Liver (tissue), 3 donors: ENCODE results near the gene FBXO3.

Experiments
- GABPA ChIP-seq, 2 donors: IDR thresholded peaks in 1 of 2; conservative IDR thresholded peaks in 1 of 2; 2 replicates each; pipeline ENCODE4 v1.6.1; 2016; ENCODE audit warnings: antibody characterized with exemption in 2 of 2, mild to moderate bottlenecking in 1 of 2, moderate library complexity in 1 of 2
- JUND ChIP-seq, 2 donors: IDR thresholded peaks; 2 replicates each; pipeline ENCODE4 v1.6.1; 2016; ENCODE audit warnings: antibody characterized with exemption in 2 of 2
- RAD21 ChIP-seq, 2 donors: IDR thresholded peaks; 2 replicates each; pipeline ENCODE4 v1.6.1; 2016; ENCODE audit warnings: antibody characterized with exemption in 2 of 2, mild to moderate bottlenecking in 2 of 2
- RXRA ChIP-seq, 2 donors: IDR thresholded peaks; 2 replicates each; pipeline ENCODE4 v1.6.1; 2017 to 2018; ENCODE audit warnings: antibody characterized with exemption in 2 of 2, mild to moderate bottlenecking in 1 of 2
- SP1 ChIP-seq: IDR thresholded peaks from 2 replicates; pipeline ENCODE4 v1.6.1; 2018; ENCODE audit warnings: antibody characterized with exemption, mild to moderate bottlenecking
- TAF1 ChIP-seq: conservative IDR thresholded peaks from 2 replicates; pipeline ENCODE4 v1.6.1; 2016; ENCODE audit warnings: antibody characterized with exemption, mild to moderate bottlenecking
- YY1 ChIP-seq: IDR thresholded peaks from 2 replicates; pipeline ENCODE4 v1.6.1; 2016; ENCODE audit warnings: antibody characterized with exemption, mild to moderate bottlenecking
- TF ChIP-seq, protein P1 (sequence below): IDR thresholded peaks from 2 replicates; pipeline ENCODE4 v1.6.1; 2016; ENCODE audit warnings: antibody characterized with exemption, mild to moderate bottlenecking
- TF ChIP-seq, protein P2 (sequence below): IDR thresholded peaks from 2 replicates; pipeline ENCODE4 v1.6.1; 2016; ENCODE audit warnings: antibody characterized with exemption
- TF ChIP-seq, protein P3 (sequence below): fragments of 150-350 bp; IDR thresholded peaks from 2 replicates; pipeline ENCODE4 v1.5.1; 2017; ENCODE audit warnings: improper control_type of control experiment, low read depth, low read length; ENCODE audit not compliant: missing input control
- TF ChIP-seq, protein P4 (sequence below): IDR thresholded peaks from 2 replicates; pipeline ENCODE4 v1.6.1; 2016; ENCODE audit warnings: antibody characterized with exemption
- TF ChIP-seq, protein P5 (sequence below): IDR thresholded peaks from 2 replicates; pipeline ENCODE4 v1.6.1; 2016; ENCODE audit warnings: antibody characterized with exemption
- donor health status: healthy.
- donor health status: healthy.

DNA sequence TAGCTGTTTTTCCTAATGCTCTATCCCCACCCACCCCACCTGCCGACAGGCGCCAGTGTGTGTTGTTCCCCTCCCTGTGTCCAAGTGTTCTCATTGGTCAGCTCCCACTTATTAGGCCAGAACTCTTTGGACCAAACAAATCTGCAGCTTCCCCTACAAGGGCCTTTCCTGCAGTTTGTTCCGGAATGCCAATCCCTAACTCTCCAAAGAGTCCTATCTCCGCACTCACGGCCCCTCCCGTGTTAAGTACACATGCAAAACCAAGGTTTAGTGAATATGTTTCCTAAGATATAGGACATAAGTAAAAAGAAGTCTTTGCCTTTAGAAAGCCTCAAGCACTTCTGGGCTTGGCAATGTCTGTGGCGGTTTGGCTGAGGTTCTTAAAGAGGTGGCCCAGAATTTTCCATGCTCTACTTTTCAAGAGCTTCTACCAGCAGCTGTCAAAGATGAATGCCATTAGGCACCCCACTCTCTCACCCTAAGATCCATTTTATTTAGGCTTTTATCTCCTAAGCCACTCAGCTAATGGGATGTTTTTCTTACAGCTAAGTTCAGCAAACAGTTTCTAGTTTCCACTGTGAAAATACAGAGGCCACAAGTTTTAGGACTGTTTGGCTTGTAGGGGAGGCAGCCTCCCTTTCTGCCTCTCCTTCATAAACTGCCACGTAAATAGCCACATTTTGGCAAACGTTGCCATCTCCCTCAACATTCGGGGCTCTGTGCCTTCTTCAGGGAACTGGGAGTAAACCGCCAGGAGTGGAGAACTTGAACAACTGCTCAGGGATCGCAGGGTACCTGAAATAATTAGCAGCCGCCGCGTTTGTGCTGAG lies 39.7 kb downstream of the FBXO3 start:
- TF ChIP-seq, protein P1, sequence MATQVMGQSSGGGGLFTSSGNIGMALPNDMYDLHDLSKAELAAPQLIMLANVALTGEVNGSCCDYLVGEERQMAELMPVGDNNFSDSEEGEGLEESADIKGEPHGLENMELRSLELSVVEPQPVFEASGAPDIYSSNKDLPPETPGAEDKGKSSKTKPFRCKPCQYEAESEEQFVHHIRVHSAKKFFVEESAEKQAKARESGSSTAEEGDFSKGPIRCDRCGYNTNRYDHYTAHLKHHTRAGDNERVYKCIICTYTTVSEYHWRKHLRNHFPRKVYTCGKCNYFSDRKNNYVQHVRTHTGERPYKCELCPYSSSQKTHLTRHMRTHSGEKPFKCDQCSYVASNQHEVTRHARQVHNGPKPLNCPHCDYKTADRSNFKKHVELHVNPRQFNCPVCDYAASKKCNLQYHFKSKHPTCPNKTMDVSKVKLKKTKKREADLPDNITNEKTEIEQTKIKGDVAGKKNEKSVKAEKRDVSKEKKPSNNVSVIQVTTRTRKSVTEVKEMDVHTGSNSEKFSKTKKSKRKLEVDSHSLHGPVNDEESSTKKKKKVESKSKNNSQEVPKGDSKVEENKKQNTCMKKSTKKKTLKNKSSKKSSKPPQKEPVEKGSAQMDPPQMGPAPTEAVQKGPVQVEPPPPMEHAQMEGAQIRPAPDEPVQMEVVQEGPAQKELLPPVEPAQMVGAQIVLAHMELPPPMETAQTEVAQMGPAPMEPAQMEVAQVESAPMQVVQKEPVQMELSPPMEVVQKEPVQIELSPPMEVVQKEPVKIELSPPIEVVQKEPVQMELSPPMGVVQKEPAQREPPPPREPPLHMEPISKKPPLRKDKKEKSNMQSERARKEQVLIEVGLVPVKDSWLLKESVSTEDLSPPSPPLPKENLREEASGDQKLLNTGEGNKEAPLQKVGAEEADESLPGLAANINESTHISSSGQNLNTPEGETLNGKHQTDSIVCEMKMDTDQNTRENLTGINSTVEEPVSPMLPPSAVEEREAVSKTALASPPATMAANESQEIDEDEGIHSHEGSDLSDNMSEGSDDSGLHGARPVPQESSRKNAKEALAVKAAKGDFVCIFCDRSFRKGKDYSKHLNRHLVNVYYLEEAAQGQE = no peak
- TF ChIP-seq RAD21 (IDR thresholded peaks at IDR 0.05) (no peak), JUND (IDR thresholded peaks at IDR 0.05) (no peak), GABPA (IDR thresholded peaks at IDR 0.05 in 1 of 2, conservative IDR thresholded peaks at IDR 0.05 in 1 of 2) (no peak), RXRA (IDR thresholded peaks at IDR 0.05) (no peak), SP1 (no peak), TAF1 (no peak), YY1 (no peak)
- TF ChIP-seq, protein P2, sequence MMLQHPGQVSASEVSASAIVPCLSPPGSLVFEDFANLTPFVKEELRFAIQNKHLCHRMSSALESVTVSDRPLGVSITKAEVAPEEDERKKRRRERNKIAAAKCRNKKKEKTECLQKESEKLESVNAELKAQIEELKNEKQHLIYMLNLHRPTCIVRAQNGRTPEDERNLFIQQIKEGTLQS = no peak
- TF ChIP-seq, protein P3, sequence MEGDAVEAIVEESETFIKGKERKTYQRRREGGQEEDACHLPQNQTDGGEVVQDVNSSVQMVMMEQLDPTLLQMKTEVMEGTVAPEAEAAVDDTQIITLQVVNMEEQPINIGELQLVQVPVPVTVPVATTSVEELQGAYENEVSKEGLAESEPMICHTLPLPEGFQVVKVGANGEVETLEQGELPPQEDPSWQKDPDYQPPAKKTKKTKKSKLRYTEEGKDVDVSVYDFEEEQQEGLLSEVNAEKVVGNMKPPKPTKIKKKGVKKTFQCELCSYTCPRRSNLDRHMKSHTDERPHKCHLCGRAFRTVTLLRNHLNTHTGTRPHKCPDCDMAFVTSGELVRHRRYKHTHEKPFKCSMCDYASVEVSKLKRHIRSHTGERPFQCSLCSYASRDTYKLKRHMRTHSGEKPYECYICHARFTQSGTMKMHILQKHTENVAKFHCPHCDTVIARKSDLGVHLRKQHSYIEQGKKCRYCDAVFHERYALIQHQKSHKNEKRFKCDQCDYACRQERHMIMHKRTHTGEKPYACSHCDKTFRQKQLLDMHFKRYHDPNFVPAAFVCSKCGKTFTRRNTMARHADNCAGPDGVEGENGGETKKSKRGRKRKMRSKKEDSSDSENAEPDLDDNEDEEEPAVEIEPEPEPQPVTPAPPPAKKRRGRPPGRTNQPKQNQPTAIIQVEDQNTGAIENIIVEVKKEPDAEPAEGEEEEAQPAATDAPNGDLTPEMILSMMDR = no peak
- TF ChIP-seq, protein P4, sequence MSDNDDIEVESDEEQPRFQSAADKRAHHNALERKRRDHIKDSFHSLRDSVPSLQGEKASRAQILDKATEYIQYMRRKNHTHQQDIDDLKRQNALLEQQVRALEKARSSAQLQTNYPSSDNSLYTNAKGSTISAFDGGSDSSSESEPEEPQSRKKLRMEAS = no peak
- TF ChIP-seq, protein P5, sequence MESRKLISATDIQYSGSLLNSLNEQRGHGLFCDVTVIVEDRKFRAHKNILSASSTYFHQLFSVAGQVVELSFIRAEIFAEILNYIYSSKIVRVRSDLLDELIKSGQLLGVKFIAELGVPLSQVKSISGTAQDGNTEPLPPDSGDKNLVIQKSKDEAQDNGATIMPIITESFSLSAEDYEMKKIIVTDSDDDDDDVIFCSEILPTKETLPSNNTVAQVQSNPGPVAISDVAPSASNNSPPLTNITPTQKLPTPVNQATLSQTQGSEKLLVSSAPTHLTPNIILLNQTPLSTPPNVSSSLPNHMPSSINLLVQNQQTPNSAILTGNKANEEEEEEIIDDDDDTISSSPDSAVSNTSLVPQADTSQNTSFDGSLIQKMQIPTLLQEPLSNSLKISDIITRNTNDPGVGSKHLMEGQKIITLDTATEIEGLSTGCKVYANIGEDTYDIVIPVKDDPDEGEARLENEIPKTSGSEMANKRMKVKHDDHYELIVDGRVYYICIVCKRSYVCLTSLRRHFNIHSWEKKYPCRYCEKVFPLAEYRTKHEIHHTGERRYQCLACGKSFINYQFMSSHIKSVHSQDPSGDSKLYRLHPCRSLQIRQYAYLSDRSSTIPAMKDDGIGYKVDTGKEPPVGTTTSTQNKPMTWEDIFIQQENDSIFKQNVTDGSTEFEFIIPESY = no peak
